Omental fat pad (tissue), 4 donors: ENCODE data around the gene PLSCR3. TPM values are rescaled to one million over a fixed set of nuclear protein-coding genes. Genes with fewer than 3 reads are reported as not detected.

Source experiments
- ATAC-seq: fragments of 150-250 bp; one replicate; pipeline ENCODE4 v1.9.1; 2016; ENCODE audit warnings: mild to moderate bottlenecking, moderate library complexity; ENCODE audit not compliant: low FRiP score
- DNase-seq: peaks from one replicate; pipeline ENCODE4 v3.0.0-alpha.2; 2019; ENCODE audit warnings: low spot score
- CTCF ChIP-seq, 3 donors: fragments of 450-650 bp; IDR thresholded peaks; one replicate each; pipeline ENCODE4 v1.5.1; 2016 to 2017; ENCODE audit warnings: antibody characterized with exemption in 3 of 3, mild to moderate bottlenecking in 3 of 3, moderate library complexity in 2 of 3
- total RNA-seq, 4 donors: library from RNA; depleted of rRNA; stranded (reverse); fragments of >200 nt; gene quantifications; one replicate each; pipeline ENCODE4 v1.1.0, GENCODE V29; 2016

Gene PLSCR3
- total RNA-seq, 4 donors from 2014 or later, result 11.1 to 16.9 (median 16.6) TPM

DNA sequence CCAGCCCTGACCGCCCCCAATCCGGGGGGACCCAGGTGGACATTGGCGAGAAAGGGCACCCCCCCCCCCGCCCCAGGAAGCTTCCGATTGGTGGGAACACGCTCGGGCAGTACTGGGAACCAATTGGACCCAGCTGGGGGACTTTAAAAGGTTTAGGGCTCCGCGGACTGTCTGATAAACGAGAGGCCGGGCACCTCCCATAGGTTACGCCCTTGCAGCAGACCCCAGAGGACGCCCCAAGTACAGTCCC, 9.3 kb upstream of the PLSCR3 start:
- TF ChIP-seq CTCF (IDR thresholded peaks at IDR 0.05), result no peak
- DNase-seq (no peak), ATAC-seq (peak; percentile 63)

GRCh38 chr17:7403043-7403726, 8.9 kb upstream of the PLSCR3 start:
- no peak for TF ChIP-seq CTCF (IDR thresholded peaks at IDR 0.05)
- no peak for DNase-seq
- peak; percentile 5 for ATAC-seq

- no peak for TF ChIP-seq CTCF (IDR thresholded peaks at IDR 0.05)
- DNase-seq (no peak), ATAC-seq (no peak)
These were observed 4.3 kb upstream of the PLSCR3 start for GRCh38 chr17:7398612-7399011.

DNA sequence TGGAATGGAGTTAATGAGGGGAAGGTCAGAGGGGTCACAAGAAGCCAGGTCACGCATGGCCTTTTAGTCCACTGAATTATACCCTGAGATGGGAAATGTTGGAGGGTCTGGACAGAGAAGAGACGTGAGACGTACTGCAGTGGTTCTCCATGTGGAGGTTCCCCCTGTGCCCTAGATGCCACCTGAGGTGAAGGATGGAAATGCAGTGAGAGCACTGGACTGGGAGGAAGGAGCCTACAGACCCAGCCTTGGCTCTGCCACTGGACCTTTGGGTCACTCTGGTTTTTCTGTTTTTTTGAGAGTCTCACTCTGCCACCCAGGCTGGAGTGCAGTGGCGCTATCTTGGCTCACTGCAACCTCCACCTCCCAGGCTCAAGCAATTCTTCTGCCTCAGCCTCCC, 1.8 kb upstream of the PLSCR3 start:
- ATAC-seq (no peak), DNase-seq (no peak)
- TF ChIP-seq CTCF (IDR thresholded peaks at IDR 0.05), result no peak

- DNase-seq, result no peak
- peak; percentile 35 for ATAC-seq
- TF ChIP-seq CTCF (IDR thresholded peaks at IDR 0.05), result no peak
These were observed 493 bp downstream of the PLSCR3 start for GRCh38 chr17:7393613-7394451.

GRCh38 chr17:7392696-7393612, 1.4 kb downstream of the PLSCR3 start:
- no peak for ATAC-seq
- TF ChIP-seq CTCF (IDR thresholded peaks at IDR 0.05), result no peak
- no peak for DNase-seq
